Keratinocyte (primary cell): ENCODE results near the gene IL1RAP. TPM values are rescaled to one million over a fixed set of nuclear protein-coding genes. Genes with fewer than 3 reads are reported as not detected.

Experiments
- DNase-seq: peaks from one replicate; pipeline ENCODE4 v3.0.0-alpha.2; 2011; ENCODE audit warnings: low read depth, missing footprints, low spot score
- FAIRE-seq: peaks from 2 replicates; lab custom pipeline; 2011; peaks lifted over from hg19 to GRCh38; lab: Jason Lieb, UNC
- H2AFZ ChIP-seq: 2 replicates; pipeline ENCODE4 v1.6.0; 2012; ENCODE audit warnings: low read length, control low read depth, inconsistent platforms; ENCODE audit not compliant: control insufficient read depth
- H3K27ac ChIP-seq: 2 replicates; pipeline ENCODE4 v1.5.1; 2011; ENCODE audit warnings: low read length; ENCODE audit not compliant: control insufficient read depth, insufficient read depth
- H3K27me3 ChIP-seq: 3 replicates; pipeline ENCODE4 v1.6.0; 2011; ENCODE audit warnings: low read length; ENCODE audit not compliant: control insufficient read depth, insufficient read depth; ENCODE audit errors: extremely low read depth
- H3K36me3 ChIP-seq, 2 experiments: 2 replicates in 1 of 2; 3 replicates in 1 of 2; pipeline ENCODE4 v1.5.1; 2011; ENCODE audit warnings: low read length in 2 of 2, mild to moderate bottlenecking in 1 of 2; ENCODE audit not compliant: control insufficient read depth in 2 of 2, insufficient read depth in 2 of 2; ENCODE audit errors: extremely low read depth in 1 of 2
- H3K4me1 ChIP-seq: 3 replicates; pipeline ENCODE4 v1.5.1; 2011; ENCODE audit warnings: low read length; ENCODE audit not compliant: control insufficient read depth, insufficient read depth; ENCODE audit errors: extremely low read depth
- H3K4me2 ChIP-seq: 3 replicates; pipeline ENCODE4 v1.6.0; 2011; ENCODE audit warnings: low read depth, low read length; ENCODE audit not compliant: control insufficient read depth, insufficient read depth; ENCODE audit errors: extremely low read depth
- H3K4me3 ChIP-seq, 3 experiments: fragments of 200-600 bp in 1 of 3; sonication (generic) in 1 of 3; 2 replicates in 2 of 3; 3 replicates in 1 of 3; pipeline ENCODE4 v1.5.1; 2011 to 2016; ENCODE audit warnings: low read length in 3 of 3, mild to moderate bottlenecking in 3 of 3, control low read depth in 2 of 3, inconsistent platforms in 1 of 3, low read depth in 1 of 3, mixed read lengths in 1 of 3, mixed run types in 1 of 3, moderate library complexity in 1 of 3; ENCODE audit not compliant: control insufficient read depth in 2 of 3, insufficient read depth in 2 of 3; ENCODE audit errors: extremely low read depth in 1 of 3
- H3K79me2 ChIP-seq: 2 replicates; pipeline ENCODE4 v1.6.0; 2012; ENCODE audit warnings: low read length; ENCODE audit not compliant: control insufficient read depth, insufficient read depth
- H3K9ac ChIP-seq: 3 replicates; pipeline ENCODE4 v1.6.0; 2011; ENCODE audit warnings: low read length; ENCODE audit not compliant: control insufficient read depth, insufficient read depth; ENCODE audit errors: extremely low read depth
- H3K9me1 ChIP-seq: 3 replicates; pipeline ENCODE4 v1.6.0; 2011; ENCODE audit warnings: low read length; ENCODE audit not compliant: control insufficient read depth, insufficient read depth; ENCODE audit errors: extremely low read depth
- H3K9me3 ChIP-seq: 2 replicates; pipeline ENCODE4 v1.5.1; 2012; ENCODE audit warnings: low read depth, low read length; ENCODE audit not compliant: control insufficient read depth
- H4K20me1 ChIP-seq: 3 replicates; pipeline ENCODE4 v1.6.0; 2011; ENCODE audit warnings: low read length; ENCODE audit not compliant: control insufficient read depth, insufficient read depth; ENCODE audit errors: extremely low read depth
- EZH2 ChIP-seq: IDR thresholded peaks from one replicate; pipeline ENCODE4 v1.6.1; 2012; ENCODE audit warnings: inconsistent platforms, mild to moderate bottlenecking, low read length, moderate library complexity
- dilution Hi-C: fragments of 300-500 bp; cut with MboI; formaldehyde crosslinking; loops from one replicate; pipeline ENCODE4 v1.7.0; 2020; ENCODE audit warnings: low sequenced_read_pairs; ENCODE audit not compliant: extremely low pct_ligation_motif_present
- polyA plus RNA-seq, 5 experiments: library from polyadenylated mRNA; depleted of rRNA in 3 of 5; stranded (reverse) in 3 of 5; stranded (forward) in 1 of 5; unstranded in 1 of 5; fragments of >200 nt; gene quantifications; 1 replicate in 1 of 5; 2 replicates in 3 of 5; 3 replicates in 1 of 5; pipeline versions ENCODE4 v1.2.1 to v1.2.3, GENCODE V29; 2011 to 2012; ENCODE audit warnings: missing spikeins in 2 of 5, low read depth in 1 of 5, low replicate concordance in 1 of 5
- TF ChIP-seq, protein P1 (sequence below), 3 experiments: IDR thresholded peaks in 1 of 3; conservative IDR thresholded peaks in 1 of 3; optimal IDR thresholded peaks in 1 of 3; 2 replicates in 2 of 3; 3 replicates in 1 of 3; pipeline versions ENCODE3 to v1.5.1; 2011; ENCODE audit warnings: low read length in 3 of 3, mild to moderate bottlenecking in 3 of 3, moderate library complexity in 2 of 3, control low read depth in 1 of 3, inconsistent platforms in 1 of 3; ENCODE audit not compliant: insufficient read depth in 2 of 3; ENCODE audit errors: extremely low read depth in 1 of 3

IL1RAP gene
- polyA plus RNA-seq, 1 donor (not counting 4 experiments of a cell fraction or from before 2014, with no cell fraction given) = 69.7 TPM

DNA sequence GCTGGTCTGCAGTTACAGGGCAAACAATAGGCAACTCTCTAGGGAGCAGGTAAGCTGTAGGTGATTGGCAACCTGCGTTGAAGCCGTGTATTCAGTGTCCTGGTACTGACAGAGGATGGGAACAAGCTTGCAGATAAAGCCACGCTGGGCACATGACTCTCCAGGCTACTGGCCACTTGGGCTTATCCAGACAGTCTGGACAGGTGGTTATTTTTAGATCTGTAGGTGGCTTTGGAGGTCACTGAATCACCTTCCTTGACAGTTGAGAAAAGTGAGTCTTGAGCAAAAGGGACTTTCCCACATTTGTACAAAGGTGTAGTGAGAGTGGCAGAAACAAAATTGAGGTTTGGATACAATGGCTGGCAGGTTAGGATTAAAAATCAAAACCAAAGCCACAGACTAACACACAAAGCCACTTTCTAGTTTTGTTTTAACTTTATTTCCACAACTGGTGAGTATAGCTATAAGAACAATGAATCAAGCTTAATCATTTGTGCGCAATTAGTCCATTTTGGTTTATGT is 22.3 kb upstream of the IL1RAP start:
- peak; percentile 39 for FAIRE-seq
- H3K9ac ChIP-seq = no peak overlapping the region

DNA sequence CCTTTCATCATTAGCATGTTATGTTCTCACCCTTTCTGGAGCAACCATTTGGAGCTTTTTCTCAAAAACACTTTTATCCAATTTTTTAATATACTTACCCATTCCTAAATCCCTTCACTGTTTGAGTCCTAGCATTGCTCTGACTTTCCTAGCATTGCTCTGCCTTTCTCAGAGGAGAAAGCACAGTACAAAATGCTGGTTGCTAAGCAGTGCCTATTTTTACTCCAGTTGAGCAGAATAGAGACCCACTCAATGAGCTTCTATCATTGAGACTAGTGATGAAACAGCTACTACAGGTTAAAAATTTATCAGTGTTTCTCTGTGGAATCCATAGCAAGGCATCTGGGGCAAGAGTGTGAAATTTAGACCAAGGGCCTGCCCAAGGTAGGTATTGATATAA is 21.8 kb upstream of the IL1RAP start:
- TF ChIP-seq, protein P1, sequence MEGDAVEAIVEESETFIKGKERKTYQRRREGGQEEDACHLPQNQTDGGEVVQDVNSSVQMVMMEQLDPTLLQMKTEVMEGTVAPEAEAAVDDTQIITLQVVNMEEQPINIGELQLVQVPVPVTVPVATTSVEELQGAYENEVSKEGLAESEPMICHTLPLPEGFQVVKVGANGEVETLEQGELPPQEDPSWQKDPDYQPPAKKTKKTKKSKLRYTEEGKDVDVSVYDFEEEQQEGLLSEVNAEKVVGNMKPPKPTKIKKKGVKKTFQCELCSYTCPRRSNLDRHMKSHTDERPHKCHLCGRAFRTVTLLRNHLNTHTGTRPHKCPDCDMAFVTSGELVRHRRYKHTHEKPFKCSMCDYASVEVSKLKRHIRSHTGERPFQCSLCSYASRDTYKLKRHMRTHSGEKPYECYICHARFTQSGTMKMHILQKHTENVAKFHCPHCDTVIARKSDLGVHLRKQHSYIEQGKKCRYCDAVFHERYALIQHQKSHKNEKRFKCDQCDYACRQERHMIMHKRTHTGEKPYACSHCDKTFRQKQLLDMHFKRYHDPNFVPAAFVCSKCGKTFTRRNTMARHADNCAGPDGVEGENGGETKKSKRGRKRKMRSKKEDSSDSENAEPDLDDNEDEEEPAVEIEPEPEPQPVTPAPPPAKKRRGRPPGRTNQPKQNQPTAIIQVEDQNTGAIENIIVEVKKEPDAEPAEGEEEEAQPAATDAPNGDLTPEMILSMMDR (optimal IDR thresholded peaks at IDR 0.05 in 1 of 3, IDR thresholded peaks at IDR 0.05 in 1 of 3, conservative IDR thresholded peaks at IDR 0.05 in 1 of 3; ENCODE audit: extremely low read depth in 1 of 3, insufficient read depth in 2 of 3, low read length in 3 of 3) = no peak
- no peak for TF ChIP-seq EZH2
- no peaks in the 10 kb centered on the region for H4K20me1 ChIP-seq
- DNase-seq (no peak), FAIRE-seq (no peak)
- H3K9me3 ChIP-seq = no peaks in the 10 kb centered on the region
- H3K4me2 ChIP-seq = no peak overlapping the region
- no peaks in the 10 kb centered on the region for H3K36me3 ChIP-seq
- no peaks in the 10 kb centered on the region for H3K27me3 ChIP-seq
- H3K79me2 ChIP-seq = no peaks in the 10 kb centered on the region
- no peak overlapping the region for H3K27ac ChIP-seq
- no peak overlapping the region for H3K4me3 ChIP-seq
- no peaks in the 10 kb centered on the region for H3K9me1 ChIP-seq
- dilution Hi-C loops = no loop called here
- no peak overlapping the region for H2AFZ ChIP-seq
- H3K4me1 ChIP-seq = no peaks in the 10 kb centered on the region
- H3K9ac ChIP-seq = no peak overlapping the region

More for the DNA sequence above, 22.3 kb upstream of the IL1RAP start:
- no peak for TF ChIP-seq EZH2
- TF ChIP-seq, protein P1 (optimal IDR thresholded peaks at IDR 0.05 in 1 of 3, IDR thresholded peaks at IDR 0.05 in 1 of 3, conservative IDR thresholded peaks at IDR 0.05 in 1 of 3; ENCODE audit: extremely low read depth in 1 of 3, insufficient read depth in 2 of 3, low read length in 3 of 3) = no peak
- dilution Hi-C loops = no loop called here
- Histone ChIP-seq H3K4me3 (no peak overlapping the region), H3K36me3 (no peaks in the 10 kb centered on the region), H3K4me2 (no peak overlapping the region), H3K27me3 (no peaks in the 10 kb centered on the region), H3K9me3 (no peaks in the 10 kb centered on the region), H2AFZ (no peak overlapping the region), H3K27ac (no peak overlapping the region), H3K9me1 (no peaks in the 10 kb centered on the region), H3K79me2 (no peaks in the 10 kb centered on the region), H3K4me1 (no peaks in the 10 kb centered on the region), H4K20me1 (no peaks in the 10 kb centered on the region)
- DNase-seq = no peak
